Measurements from ENCODE around the gene NINL. TPM values are rescaled to one million over a fixed set of nuclear protein-coding genes. Genes with fewer than 3 reads are reported as not detected.

NINL gene
- total RNA-seq, 1 experiment from 2014 or later, result 7.2 TPM

DNA sequence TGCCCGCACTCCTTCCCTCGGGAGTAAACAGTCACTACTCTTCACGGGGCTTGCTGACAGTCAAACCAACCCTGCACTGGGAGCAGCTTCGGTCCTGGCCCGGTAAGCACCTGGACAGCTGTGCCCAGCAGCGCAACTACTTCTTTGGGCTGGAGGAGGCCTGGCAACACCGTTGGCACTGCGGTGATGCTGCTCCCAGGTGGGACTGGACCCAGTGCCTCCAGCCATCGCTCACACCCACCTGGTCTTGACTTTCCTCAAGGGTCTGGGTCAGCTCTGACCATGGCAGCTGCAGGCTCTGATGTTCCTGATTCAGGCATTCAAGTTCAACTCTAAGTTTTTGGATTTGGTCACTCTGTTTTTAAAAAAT, 124.1 kb downstream of the NINL start:
- TF ChIP-seq ZNF274 (IDR thresholded peaks at IDR 0.05; ENCODE audit: low read depth, low read length) (no peak), CBX3 (IDR thresholded peaks at IDR 0.05; ENCODE audit: low read depth) (no peak), EGR1 (IDR thresholded peaks at IDR 0.05; ENCODE audit: low read depth) (no peak), ZFX (IDR thresholded peaks at IDR 0.05) (no peak), POLR2A (IDR thresholded peaks at IDR 0.05; ENCODE audit: borderline replicate concordance, extremely low read depth, insufficient read depth, insufficient read length) (no peak)
- TF ChIP-seq, protein P1, sequence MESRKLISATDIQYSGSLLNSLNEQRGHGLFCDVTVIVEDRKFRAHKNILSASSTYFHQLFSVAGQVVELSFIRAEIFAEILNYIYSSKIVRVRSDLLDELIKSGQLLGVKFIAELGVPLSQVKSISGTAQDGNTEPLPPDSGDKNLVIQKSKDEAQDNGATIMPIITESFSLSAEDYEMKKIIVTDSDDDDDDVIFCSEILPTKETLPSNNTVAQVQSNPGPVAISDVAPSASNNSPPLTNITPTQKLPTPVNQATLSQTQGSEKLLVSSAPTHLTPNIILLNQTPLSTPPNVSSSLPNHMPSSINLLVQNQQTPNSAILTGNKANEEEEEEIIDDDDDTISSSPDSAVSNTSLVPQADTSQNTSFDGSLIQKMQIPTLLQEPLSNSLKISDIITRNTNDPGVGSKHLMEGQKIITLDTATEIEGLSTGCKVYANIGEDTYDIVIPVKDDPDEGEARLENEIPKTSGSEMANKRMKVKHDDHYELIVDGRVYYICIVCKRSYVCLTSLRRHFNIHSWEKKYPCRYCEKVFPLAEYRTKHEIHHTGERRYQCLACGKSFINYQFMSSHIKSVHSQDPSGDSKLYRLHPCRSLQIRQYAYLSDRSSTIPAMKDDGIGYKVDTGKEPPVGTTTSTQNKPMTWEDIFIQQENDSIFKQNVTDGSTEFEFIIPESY (IDR thresholded peaks at IDR 0.05; ENCODE audit: extremely low read depth, insufficient replicate concordance, low read length), result no peak
- TF ChIP-seq, protein P2, sequence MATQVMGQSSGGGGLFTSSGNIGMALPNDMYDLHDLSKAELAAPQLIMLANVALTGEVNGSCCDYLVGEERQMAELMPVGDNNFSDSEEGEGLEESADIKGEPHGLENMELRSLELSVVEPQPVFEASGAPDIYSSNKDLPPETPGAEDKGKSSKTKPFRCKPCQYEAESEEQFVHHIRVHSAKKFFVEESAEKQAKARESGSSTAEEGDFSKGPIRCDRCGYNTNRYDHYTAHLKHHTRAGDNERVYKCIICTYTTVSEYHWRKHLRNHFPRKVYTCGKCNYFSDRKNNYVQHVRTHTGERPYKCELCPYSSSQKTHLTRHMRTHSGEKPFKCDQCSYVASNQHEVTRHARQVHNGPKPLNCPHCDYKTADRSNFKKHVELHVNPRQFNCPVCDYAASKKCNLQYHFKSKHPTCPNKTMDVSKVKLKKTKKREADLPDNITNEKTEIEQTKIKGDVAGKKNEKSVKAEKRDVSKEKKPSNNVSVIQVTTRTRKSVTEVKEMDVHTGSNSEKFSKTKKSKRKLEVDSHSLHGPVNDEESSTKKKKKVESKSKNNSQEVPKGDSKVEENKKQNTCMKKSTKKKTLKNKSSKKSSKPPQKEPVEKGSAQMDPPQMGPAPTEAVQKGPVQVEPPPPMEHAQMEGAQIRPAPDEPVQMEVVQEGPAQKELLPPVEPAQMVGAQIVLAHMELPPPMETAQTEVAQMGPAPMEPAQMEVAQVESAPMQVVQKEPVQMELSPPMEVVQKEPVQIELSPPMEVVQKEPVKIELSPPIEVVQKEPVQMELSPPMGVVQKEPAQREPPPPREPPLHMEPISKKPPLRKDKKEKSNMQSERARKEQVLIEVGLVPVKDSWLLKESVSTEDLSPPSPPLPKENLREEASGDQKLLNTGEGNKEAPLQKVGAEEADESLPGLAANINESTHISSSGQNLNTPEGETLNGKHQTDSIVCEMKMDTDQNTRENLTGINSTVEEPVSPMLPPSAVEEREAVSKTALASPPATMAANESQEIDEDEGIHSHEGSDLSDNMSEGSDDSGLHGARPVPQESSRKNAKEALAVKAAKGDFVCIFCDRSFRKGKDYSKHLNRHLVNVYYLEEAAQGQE (IDR thresholded peaks at IDR 0.05; ENCODE audit: low read depth), result no peak
- no peaks in the 10 kb centered on the region for H3K27me3 ChIP-seq (ENCODE audit: insufficient read depth, low read length)
- H3K4me3 ChIP-seq (replicated peaks in 1 of 2; ENCODE audit: low read depth in 1 of 2, low read length in 2 of 2), result no peak overlapping the region
- intact Hi-C loops (cut with micrococcal nuclease), result no loop called here
- no peaks in the 10 kb centered on the region for H3K9me2 ChIP-seq (ENCODE audit: insufficient read depth)
- no peak overlapping the region for H2AFZ ChIP-seq (ENCODE audit: low read depth, low read length, poor library complexity, severe bottlenecking)
- ATAC-seq (no peak), DNase-seq (ENCODE audit: low read depth, low spot score) (no peak)
- H3K27ac ChIP-seq (ENCODE audit: low read depth, low read length), result no peak overlapping the region
- no peaks in the 10 kb centered on the region for H3K36me3 ChIP-seq (ENCODE audit: control insufficient read depth in 1 of 2, insufficient read depth in 2 of 2, low read length in 2 of 2)
- BruUV-seq (replicated peaks), result no TSS peak
- no peak overlapping the region for H3K4me2 ChIP-seq (ENCODE audit: low read length)
- no peaks in the 10 kb centered on the region for H4K20me1 ChIP-seq (ENCODE audit: insufficient read depth)
- CTCF ChIA-PET, result no interaction called here
- H3K79me2 ChIP-seq (ENCODE audit: insufficient read depth, low read length), result no peaks in the 10 kb centered on the region
- H3K9ac ChIP-seq (ENCODE audit: low read length), result no peak overlapping the region
- POLR2A ChIA-PET, result no interaction called here
- H3K9me3 ChIP-seq (ENCODE audit: control insufficient read depth in 1 of 2, insufficient read depth in 1 of 2, low read depth in 1 of 2, low read length in 2 of 2), result no peaks in the 10 kb centered on the region
- H3K4me1 ChIP-seq (ENCODE audit: control insufficient read depth in 1 of 2, insufficient read depth in 2 of 2, low read length in 2 of 2), result no peaks in the 10 kb centered on the region
- RAD21 ChIA-PET (ENCODE audit: low non-redundant PET in 1 of 2, low total read pairs in 2 of 2, uncharacterized antibody in 2 of 2, unreplicated experiment in 2 of 2), result no interaction called here
